Adrenal gland (tissue), 12 donors: ENCODE data around the gene BRD2. TPM values are rescaled to one million over a fixed set of nuclear protein-coding genes. Genes with fewer than 3 reads are reported as not detected.

Experiments used
- DNase-seq, 7 donors: peaks; one replicate each; pipeline ENCODE4 v3.0.0-alpha.2; 2019 to 2020
- H3K27ac ChIP-seq, 5 donors: fragments of 200-600 bp; sonication (generic) in 4 of 5; 1 replicate in 3 of 5; 2 replicates in 2 of 5; pipeline versions ENCODE4 v1.5.1 to v1.8.0; 2016 to 2020; ENCODE audit warnings: mild to moderate bottlenecking in 1 of 5
- H3K27me3 ChIP-seq: fragments of 200-600 bp; 2 replicates; pipeline ENCODE4 v1.8.0; 2021
- H3K36me3 ChIP-seq, 2 donors: fragments of 200-600 bp; replicated peaks in 1 of 2; 1 replicate in 1 of 2; 2 replicates in 1 of 2; pipeline versions ENCODE4 v1.5.1 to v1.8.0; 2018 to 2022
- H3K4me1 ChIP-seq, 2 donors: fragments of 200-600 bp; replicated peaks in 1 of 2; 1 replicate in 1 of 2; 2 replicates in 1 of 2; pipeline versions ENCODE4 v1.5.1 to v1.8.0; 2018 to 2021
- H3K4me3 ChIP-seq, 4 donors: fragments of 200-600 bp; sonication (generic) in 3 of 4; one replicate each; pipeline ENCODE4 v1.5.1; 2016 to 2018
- H3K9me3 ChIP-seq, 3 donors: fragments of 200-600 bp; sonication (generic) in 1 of 3; replicated peaks in 1 of 3; 1 replicate in 2 of 3; 2 replicates in 1 of 3; pipeline versions ENCODE4 v1.5.1 to v1.8.0; 2016 to 2021
- CTCF ChIP-seq, 6 experiments: fragments of 450-650 bp in 4 of 6; fragments of 200-600 bp in 2 of 6; sonication (generic) in 1 of 6; IDR thresholded peaks; 1 replicate in 5 of 6; 2 replicates in 1 of 6; pipeline versions ENCODE4 v1.5.1 to v1.8.0; 2016 to 2021; ENCODE audit warnings: antibody characterized with exemption in 6 of 6, mild to moderate bottlenecking in 2 of 6, moderate library complexity in 1 of 6
- POLR2A ChIP-seq, 2 donors: fragments of 450-650 bp; IDR thresholded peaks; one replicate each; pipeline ENCODE4 v1.6.1; 2017; ENCODE audit warnings: antibody characterized with exemption in 2 of 2, mild to moderate bottlenecking in 2 of 2, moderate library complexity in 1 of 2
- WGBS, 4 donors: extraction: QIAGEN DNeasy Blood & Tissue Kit in 2 of 4; methylation state at CpG; one replicate each; pipeline versions ENCODE4 v1.1.5 to v1.1.7; 2013 to 2017; 5-methylcytosine and 5-hydroxymethylcytosine counted together
- intact Hi-C, 2 donors: fragments of 100-400 bp; cut with DNase I; formaldehyde crosslinking; loops; one replicate each; pipeline versions ENCODE4 v1.14.1 to v1.15.0; 2022 to 2023
- polyA plus RNA-seq, 3 donors: library from polyadenylated mRNA; stranded (reverse); fragments of 200-250 nt in 2 of 3; fragments of 350-450 nt in 1 of 3; fragmentation: Illumina TruSeq in 1 of 3; extraction: RNeasy Lipid Tissue Mini Kit (QIAGEN cat#74804) in 1 of 3; gene quantifications; one replicate each; pipeline ENCODE4 v1.2.3, GENCODE V29; 2013 to 2014
- total RNA-seq, 9 donors: library from RNA; depleted of rRNA in 4 of 9; stranded (reverse); fragments of >200 nt in 4 of 9; fragments of 120-200 nt in 1 of 9; fragmentation: NEBNext Ultra II Directional in 1 of 9; extraction: Animal tissue kit (Norgen Biotek cat#: 25700) in 1 of 9; gene quantifications; one replicate each; pipeline versions ENCODE4 v1.1.0 to v1.2.4, GENCODE V29; 2013 to 2023
- donor health status: healthy with polysubstance abuse.
- donor health status: Bipolar disorder and iron deficiency.
- donor health status: DM: yes; HTN: yes; CAD: no.
- donor health status: DM: no; HTN: no; CAD: no.
- donor health status: DM: no; HTN: no; CAD: no.
- donor health status: DM: yes; HTN: yes; CAD: no.

Gene BRD2
- total and polyA plus RNA-seq, 12 donors, result 127 to 288 (median 152) TPM

- Histone ChIP-seq H3K4me3 (no peak overlapping the region), H3K9me3 (no peaks in the 10 kb centered on the region), H3K27ac (no peak overlapping the region), H3K27me3 (no peaks in the 10 kb centered on the region), H3K36me3 (no peaks in the 10 kb centered on the region), H3K4me1 (peaks cover 0 to 19% of the 10 kb centered on the region in 2 donors)
- no peak for DNase-seq
- TF ChIP-seq POLR2A (IDR thresholded peaks at IDR 0.05), result no peak
- TF ChIP-seq CTCF (IDR thresholded peaks at IDR 0.05), result no peak
- 84 to 89% (median 87%) methylated on average over 3 of the region's 3 CpGs for WGBS, 4 donors
- intact Hi-C loops, result no loop called here
Observed at GRCh38 chr6:32950010-32950409, 18.4 kb upstream of the BRD2 start.

- H3K4me1 ChIP-seq, result peaks cover 0 to 19% of the 10 kb centered on the region in 2 donors
- H3K27me3 ChIP-seq, result no peaks in the 10 kb centered on the region
- H3K36me3 ChIP-seq, result no peaks in the 10 kb centered on the region
- H3K27ac ChIP-seq, result no peak overlapping the region
- H3K9me3 ChIP-seq, result no peaks in the 10 kb centered on the region
- no peak for DNase-seq
- no peak for TF ChIP-seq POLR2A (IDR thresholded peaks at IDR 0.05)
- no peak for TF ChIP-seq CTCF (IDR thresholded peaks at IDR 0.05)
- no peak overlapping the region for H3K4me3 ChIP-seq
- intact Hi-C loops, result no loop called here
- 87 to 92% (median 91%) methylated on average over 8 of the region's 8 CpGs for whole genome bisulfite sequencing, 4 donors
Observed at GRCh38 chr6:32950449-32950848, 17.9 kb upstream of the BRD2 start.

- TF ChIP-seq CTCF (IDR thresholded peaks at IDR 0.05) (peak; percentile 60 to 91 (median 80)), POLR2A (IDR thresholded peaks at IDR 0.05) (peak; percentile 89 to 94)
- Histone ChIP-seq H3K9me3 (no peaks in the 10 kb centered on the region), H3K4me3 (peak within 1 kb of the TSS in 2 of 4 donors; percentile 20 to 45), H3K27me3 (no peaks in the 10 kb centered on the region), H3K4me1 (peaks cover 0 to 19% of the 10 kb centered on the region in 2 donors), H3K27ac (peak within 1 kb of the TSS in 4 of 5 donors; percentile 46 to 89 (median 74)), H3K36me3 (no peaks in the 10 kb centered on the region)
- WGBS, 4 donors, result 32 to 41% (median 38%) methylated on average over 10 of the region's 10 CpGs
- DNase-seq, result peak; percentile 87 to 97 (median 95)
- intact Hi-C loops, result no loop called here
Observed at GRCh38 chr6:32952817-32953739, 15.3 kb upstream of the BRD2 start, which contains the start of gene HLA-DMA. Gene HLA-DMA, minus strand, starts transcription at chr6:32953097. Its CDS starts 61 bp downstream, at chr6:32953036.

GRCh38 chr6:32953775-32954174 is 14.6 kb upstream of the BRD2 start:
- DNase-seq, result peak in 1 of 7 donors; percentile 12
- no peak overlapping the region for H3K4me3 ChIP-seq
- intact Hi-C loops, result no loop called here
- H3K27me3 ChIP-seq, result no peaks in the 10 kb centered on the region
- peaks cover 0 to 19% of the 10 kb centered on the region in 2 donors for H3K4me1 ChIP-seq
- H3K36me3 ChIP-seq, result no peaks in the 10 kb centered on the region
- TF ChIP-seq POLR2A (IDR thresholded peaks at IDR 0.05), result no peak
- no peak for TF ChIP-seq CTCF (IDR thresholded peaks at IDR 0.05)
- 68 to 81% (median 69%) methylated on average over 4 of the region's 4 CpGs for WGBS, 4 donors
- H3K9me3 ChIP-seq, result no peaks in the 10 kb centered on the region
- H3K27ac ChIP-seq, result peak overlapping the region in 3 of 5 donors; percentile 73 to 89 (median 75)
